Limb (tissue), 2 donors: ENCODE data around the gene ITPR1.

Experiments
- DNase-seq, 2 donors: peaks; one replicate each; pipeline ENCODE4 v3.0.0-alpha.2; 2016; ENCODE audit errors: extremely low spot score in 2 of 2

The ITPR1 gene

DNA sequence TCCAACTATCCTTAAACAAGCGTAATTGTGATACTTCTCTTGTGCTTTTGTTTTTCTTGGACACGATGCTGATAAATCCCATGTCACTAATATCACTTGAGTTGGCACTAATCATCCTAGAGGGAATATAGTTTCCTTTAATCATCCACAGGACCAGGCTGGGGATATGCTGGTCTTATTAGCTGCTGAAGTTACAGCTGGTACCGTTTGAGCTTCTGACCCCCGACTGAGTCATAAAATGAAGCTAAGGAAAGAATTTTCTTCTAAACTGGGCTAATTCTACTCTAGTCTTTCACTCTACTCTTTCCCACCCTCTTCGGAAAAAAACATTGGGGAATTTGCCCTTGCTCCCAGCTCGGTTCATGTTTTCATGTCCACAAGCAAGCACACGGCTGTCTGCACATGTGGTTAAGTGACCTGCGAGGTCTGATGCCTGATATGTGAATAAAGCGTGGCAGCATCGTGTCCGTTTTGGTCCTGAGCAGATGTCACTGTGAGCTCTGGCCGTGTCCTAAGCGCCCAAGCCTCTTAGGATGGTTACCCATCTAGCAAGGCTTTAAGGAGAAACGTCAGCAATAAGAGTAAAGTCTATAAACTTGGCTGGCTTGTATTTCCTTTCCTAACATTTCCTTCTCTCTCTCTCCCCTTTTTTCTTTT, 223.7 kb downstream of the ITPR1 start:
- peak in 1 of 2 donors; percentile 3 for DNase-seq

GRCh38 chr3:4717363-4717740, 224.2 kb downstream of the ITPR1 start:
- no peak for DNase-seq

DNA sequence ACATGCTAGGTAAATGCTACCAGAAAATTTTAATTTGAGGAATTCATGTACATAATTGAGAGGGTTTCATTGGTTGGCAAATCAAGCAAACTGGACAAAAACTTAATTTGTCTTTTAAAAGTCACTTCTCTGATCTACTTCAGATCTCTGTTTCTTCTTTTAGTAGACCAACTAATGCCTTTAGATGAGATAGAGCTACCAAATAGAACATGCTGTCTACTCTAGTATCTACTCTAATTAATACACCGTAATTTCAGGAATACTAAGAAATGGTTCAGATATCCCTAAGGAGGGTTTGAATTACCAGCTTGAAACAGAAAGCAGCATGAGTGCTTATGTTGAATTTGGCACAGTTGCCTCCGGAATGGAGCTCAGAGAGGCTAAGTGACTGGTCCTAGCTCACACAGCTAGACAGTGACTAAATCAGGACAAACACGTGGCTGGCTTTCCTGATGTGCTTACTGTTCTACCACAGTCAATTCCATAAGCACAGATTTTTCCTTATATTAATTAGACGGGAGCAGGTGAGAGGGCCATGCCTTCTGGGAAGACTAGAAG, 225.1 kb downstream of the ITPR1 start:
- no peak for DNase-seq

- DNase-seq: peak; percentile 61 to 75
These were observed 225.9 kb downstream of the ITPR1 start for GRCh38 chr3:4719046-4719501.

- peak in 1 of 2 donors; percentile 56 for DNase-seq
These were observed 227.3 kb downstream of the ITPR1 start for GRCh38 chr3:4720316-4721075.

- no peak for DNase-seq
These were observed 228.4 kb downstream of the ITPR1 start for GRCh38 chr3:4721511-4721911.

GRCh38 chr3:4722103-4722502, 229.0 kb downstream of the ITPR1 start:
- DNase-seq: peak in 1 of 2 donors; percentile 42

- DNase-seq: no peak
These were observed 231.0 kb downstream of the ITPR1 start for GRCh38 chr3:4724051-4724629.

DNA sequence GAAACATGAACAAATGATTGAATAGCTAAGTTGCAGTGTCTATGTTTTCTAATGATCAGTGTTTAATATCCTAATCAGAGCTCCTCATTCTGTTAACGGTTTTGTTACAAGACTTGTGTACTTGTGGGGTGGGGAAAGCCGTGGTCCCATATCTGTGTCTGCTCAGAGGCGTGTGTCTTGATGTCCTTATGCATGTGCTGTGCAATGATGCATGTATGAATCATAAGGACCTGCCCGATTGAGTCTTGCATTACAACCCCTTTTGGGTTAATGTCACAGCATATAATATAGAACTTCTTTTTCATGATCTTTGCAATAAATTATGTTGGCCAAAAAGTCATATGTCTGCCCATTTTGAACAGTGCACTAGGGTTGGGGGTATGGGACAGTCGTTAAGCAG, 233.4 kb downstream of the ITPR1 start:
- DNase-seq: no peak

DNA sequence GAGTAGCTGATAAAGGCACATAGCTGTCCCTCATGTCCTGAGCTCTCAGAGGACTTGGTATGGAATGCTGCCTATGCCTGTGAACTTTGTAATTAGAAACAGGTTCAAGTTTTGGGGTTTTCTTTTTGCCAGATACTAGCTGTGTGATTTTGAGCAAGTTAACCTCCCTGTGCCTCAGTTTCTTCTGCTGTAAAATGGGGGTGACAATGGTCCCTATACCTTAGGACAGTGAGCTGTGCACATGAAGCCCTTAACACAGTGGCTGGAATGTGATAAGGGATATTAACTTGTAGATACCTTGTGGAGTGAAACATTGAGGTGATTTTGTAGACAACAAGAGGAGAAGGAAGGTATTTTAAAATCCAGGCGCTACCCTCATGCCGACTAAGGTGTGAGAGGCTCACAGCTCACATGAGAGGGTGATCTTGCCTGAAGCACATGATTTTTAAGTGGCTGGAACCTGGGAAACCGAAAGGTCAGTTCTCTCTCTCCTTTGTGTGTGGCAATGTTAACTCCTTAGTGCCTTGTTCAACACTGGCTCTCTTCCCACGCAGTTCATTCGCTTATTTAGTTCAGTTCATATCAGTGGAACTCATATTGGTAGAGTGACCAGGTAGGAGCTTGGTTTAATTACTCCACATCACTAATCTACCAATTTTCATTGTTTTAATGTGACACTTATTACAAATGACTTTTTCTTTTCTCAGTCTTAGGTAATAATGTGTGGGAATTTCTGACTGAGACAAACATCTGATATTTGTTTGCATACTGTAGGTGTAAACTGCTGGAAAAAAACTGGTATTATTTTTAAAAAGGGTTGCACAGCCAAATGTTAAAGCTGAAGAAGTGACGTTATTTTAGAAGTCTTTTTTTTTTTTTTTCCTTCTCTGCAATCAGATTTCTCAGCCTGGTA, 236.2 kb downstream of the ITPR1 start:
- DNase-seq: no peak

DNA sequence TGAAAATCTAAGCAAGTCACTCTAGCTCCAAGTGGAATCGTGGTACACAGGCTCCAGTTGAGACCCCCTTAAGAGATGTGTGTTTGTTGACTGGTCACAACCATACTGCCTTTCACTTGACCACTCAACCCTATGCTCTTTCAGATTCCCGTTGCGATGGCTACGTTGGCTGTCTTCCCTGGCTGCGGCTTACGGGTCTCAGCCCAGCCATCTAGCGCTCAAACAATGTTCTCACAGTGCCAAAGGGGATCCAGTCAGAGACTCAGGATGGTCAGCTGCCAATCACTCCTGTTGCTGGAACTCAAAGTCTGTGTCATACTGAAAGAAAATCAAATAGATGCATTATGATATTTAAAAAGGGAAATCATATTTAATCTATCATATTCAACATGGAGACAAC, 237.6 kb downstream of the ITPR1 start:
- no peak for DNase-seq

- DNase-seq: no peak
These were observed 238.5 kb downstream of the ITPR1 start for GRCh38 chr3:4731543-4732111.

DNA sequence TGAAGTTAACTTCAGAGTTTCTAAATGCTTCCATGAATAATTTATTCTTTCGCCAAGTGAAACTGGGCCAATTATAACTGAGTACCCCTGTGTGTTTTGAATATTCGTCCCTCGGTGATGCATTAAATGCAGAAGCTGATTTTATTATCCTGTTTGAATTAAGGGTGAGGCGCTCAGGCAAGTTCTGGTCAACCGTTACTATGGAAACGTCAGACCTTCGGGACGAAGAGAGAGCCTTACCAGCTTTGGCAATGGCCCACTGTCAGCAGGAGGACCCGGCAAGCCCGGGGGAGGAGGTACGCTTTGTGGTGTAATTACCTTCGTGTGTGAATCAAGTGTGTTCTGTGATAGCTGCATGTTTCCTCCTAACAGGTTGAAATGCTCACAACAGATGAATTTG, 239.8 kb downstream of the ITPR1 start:
- DNase-seq: no peak

DNA sequence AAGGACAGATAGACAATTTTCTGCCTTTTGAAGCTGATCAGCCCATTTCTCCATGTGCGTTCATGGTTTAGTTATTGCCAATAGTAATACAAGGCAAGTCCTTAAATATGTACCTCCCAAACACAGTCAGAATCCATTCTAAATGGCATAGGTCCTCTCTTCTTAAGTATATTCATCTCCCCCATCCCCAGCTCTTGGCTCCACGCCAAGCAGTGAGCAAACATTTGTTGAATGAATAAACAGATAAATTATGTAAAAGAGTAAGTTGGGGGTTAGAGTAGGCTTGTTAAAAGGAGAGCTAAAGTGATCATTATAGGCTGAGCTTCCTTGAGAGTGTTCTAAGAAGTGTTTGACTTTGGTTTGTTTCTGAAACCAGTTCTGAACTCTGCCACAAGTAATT, 241.3 kb downstream of the ITPR1 start:
- DNase-seq: no peak

- DNase-seq: no peak
These were observed 242.1 kb downstream of the ITPR1 start for GRCh38 chr3:4735243-4735642.

DNA sequence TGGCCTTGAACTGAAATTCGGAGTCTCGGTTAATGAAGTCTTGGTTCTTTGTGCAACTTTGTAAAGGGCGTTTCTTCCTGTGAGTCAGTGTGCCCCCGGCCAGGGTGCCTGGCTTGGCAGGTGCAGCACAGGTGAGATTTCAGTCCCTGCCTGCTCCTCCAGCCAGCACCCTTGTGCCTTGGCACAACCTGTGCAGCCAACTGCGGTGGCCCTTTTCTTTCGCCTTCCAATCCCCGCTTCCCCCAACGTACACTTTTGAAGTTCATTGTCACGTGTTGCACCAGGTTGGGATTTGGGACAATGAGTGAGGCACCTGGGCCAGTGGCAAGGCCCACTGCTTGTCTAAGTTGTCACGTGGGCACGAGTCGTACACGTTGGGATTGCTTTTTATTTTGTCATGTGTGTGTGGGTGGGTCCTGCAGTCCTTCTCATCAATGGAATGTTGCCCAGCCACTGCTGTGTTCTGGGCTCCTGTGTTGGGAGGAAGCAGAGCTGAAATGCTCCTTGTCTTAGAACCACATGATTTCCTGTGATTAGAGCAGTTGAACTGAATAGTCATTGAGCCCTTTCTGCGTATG, 243.2 kb downstream of the ITPR1 start:
- no peak for DNase-seq

GRCh38 chr3:4738737-4739274, 245.7 kb downstream of the ITPR1 start:
- DNase-seq: no peak

GRCh38 chr3:4739289-4740236, 246.4 kb downstream of the ITPR1 start:
- no peak for DNase-seq
